ENCODE measurements around the gene PSMD10.

GRCh38 chrX:108117988-108118387 is 26.6 kb upstream of the PSMD10 start:
- TF ChIP-seq POLR2A (IDR thresholded peaks at IDR 0.05) (no peak), CTCF (IDR thresholded peaks at IDR 0.05) (no peak)

Measured in lower leg skin (tissue), 3 donors.